Endometrial microvascular endothelial cells (primary cell): ENCODE data around the gene NLRP5. TPM values are rescaled to one million over a fixed set of nuclear protein-coding genes. Genes with fewer than 3 reads are reported as not detected.
"Not testable (repeated sequence)": the region's sequence is repeated elsewhere in the genome, so short reads cannot be mapped to it uniquely, and the experiment has no call there.

Source experiments
- in situ Hi-C: cut with HindIII; loops from 2 replicates; pipeline ENCODE4 v1.10.0; 2017; ENCODE audit warnings: low sequenced_read_pairs, low pct_unique_long_range_greater_than_20kb; ENCODE audit errors: inconsistent ontology term
- total RNA-seq: library from RNA; depleted of rRNA; stranded (reverse); fragments of >200 nt; gene quantifications from one replicate; pipeline ENCODE4 v1.2.3, GENCODE V29; 2015; ENCODE audit errors: inconsistent ontology term

Gene NLRP5
- not detected for total RNA-seq

DNA sequence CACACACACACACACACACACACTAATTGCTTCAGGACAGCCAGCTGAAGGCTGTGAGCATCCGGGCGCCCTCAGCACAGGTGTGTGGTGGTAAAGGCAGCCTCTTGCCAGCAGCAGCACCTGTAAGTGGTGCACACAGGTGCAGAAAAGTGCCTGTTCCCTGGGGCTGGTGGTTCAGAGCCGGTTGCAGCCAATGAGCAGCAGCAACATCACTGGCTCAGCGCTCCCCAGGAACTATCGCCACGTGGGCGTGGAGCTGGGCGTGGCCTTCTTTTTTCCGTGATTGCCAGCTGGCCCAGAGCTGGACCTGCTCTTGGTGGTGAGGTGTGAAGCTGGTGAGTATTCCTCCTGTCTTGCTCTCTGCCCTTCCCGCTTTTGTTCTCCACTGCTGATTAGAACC lies at the start of gene NLRP5:
Gene NLRP5 (plus strand): TSS at position 289 of the 400 bp plus-strand sequence.
- in situ Hi-C loops = no loop called here

DNA sequence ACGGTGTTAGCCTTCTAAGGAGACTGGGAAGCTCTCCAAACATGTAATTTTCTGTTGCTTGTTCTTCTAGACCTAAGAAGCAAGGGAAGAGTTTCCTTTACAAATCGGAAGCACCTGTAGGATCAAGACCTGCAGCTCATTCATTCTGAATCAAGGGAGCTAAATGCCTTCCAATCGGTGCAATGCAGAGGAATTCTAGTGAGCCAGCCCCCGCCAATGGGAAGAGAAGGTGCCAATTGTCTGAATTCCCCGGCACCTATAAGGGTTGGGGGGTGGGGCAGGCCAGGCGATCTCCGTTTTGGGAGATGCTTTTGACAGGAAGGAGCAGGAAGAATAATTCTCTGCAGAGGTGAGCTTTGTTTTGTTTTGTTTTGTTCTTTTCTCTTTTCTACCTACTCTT lies 47.4 kb upstream of the NLRP5 start:
- in situ Hi-C loops = no loop called here

DNA sequence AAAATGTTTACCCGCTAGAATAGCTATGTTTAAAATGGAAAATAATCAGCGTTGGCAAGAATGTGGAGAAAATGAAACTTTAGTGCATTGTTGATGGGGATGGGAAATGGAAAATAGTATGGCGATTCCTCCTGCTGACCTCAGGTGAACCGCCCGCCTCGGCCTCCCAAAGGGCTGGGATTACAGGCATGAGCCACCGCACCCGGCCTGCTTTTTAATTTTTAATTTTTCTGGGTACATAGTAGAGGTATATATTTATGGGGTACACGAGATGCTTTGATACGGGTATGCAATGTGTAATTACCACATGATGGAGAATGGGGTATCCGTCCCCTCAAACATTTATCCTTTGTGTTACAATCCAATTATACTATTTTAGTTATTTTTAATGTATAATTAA lies 46.3 kb upstream of the NLRP5 start:
- in situ Hi-C loops = no loop called here

DNA sequence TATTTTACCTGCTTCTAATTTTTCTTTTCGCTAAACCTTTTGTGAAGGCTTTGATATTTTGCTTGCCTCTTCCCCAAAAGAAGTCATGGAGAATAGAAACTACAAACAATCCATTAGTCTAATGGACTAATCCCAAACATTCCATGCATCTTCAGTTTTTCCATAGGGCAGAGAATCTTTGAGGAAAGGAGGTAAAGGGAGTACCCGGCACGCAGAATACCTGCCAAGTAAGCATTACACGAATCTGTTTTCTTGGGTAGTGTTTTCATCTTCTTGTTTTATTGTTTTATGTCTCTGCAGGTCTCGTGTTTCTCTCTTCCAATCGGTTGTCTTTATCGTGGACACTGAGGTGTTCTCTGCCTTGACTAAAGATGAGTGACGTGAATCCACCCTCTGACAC lies 39.0 kb upstream of the NLRP5 start, which contains the start of gene NLRP8:
Gene NLRP8 (plus strand): TSS at position 301 of the 400 bp plus-strand sequence.
- in situ Hi-C loops = no loop called here

DNA sequence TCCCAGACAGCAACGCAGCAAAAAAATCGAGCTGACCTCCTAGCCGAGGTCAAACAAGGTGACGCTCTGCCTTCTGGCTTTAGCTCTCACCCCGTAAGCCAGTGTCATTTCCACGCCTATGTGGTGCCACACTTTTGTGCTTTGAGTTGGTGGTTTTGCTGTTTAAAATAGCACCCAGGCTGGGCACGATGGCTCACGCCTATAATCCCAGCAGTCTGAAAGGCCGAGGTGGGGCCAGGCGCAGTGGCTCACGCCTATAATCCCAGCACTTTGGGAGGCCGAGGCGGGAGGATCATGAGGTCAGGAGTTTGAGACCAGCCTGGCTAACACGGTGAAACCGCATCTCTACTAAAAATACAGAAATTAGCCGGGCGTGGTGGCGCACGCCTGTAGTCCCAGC lies 36.0 kb upstream of the NLRP5 start:
- in situ Hi-C loops = not testable (repeated sequence)

DNA sequence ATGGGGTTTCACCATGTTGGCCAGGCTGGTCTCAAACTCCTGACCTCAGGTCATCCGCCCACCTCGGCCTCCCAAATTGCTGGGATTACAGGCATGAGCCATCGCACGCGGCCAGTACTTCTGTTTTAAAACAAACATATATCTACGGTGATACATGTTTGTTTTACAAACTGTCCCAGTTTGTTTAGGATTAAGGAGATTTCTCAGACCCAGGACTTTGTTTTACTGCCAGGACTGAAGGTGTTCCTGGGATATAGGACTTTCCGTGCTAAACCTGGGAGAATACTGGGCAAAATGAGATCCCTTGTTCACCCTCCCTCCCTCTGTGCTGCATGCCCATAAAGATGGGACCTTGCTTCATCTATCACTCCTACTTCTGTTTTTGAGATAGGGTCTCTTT lies 30.1 kb upstream of the NLRP5 start:
- in situ Hi-C loops = no loop called here

DNA sequence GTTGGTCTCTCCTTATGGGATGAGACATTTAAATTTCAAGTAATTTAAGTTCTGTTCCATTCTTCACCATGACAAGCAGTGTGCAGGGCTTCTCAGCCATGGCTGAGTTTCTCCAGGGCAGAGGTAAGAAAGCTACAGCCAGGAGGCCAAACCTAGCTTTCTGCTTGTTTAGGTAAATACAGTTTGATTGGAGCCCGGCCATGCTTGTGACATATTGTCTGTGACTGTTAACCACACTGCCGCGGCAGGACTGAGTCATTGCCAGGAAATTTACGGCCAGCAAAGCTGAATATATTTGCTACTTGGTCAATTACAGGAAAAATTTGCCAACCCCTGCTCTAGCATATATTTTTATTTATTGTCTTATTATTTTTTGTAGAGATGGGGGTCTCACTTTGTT lies 28.2 kb upstream of the NLRP5 start:
- in situ Hi-C loops = no loop called here

DNA sequence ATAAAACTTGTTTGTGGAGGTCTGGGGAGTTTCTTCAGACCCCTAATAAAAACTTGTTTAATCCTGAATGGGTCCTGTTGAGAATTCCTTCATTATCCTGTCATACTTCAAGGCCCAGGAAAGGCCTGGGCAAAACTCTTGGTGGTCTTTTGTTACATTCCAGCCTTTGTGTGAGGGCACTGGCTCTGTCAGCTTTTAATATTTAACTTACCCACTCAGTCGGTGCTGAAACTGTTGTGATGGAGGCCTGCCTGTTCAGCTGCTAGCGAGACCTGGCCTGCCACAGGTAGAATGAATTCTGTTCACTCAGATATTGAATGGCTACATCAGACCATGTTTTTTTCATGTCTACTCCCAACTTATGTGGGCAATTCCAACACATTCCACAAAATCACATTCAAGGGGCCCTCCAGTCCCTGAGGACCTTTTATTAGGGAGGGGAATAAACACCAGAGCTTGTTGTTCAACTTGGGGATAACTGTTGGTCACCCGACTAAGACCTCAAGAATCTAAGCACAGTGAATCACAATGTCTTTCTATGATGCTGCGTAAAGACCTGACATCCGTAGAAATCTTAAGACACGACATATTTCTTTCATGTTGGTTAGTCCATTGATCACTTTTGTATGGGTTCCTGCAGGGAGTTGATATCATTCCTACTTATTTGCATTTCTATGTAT lies 26.4 kb upstream of the NLRP5 start:
- in situ Hi-C loops = no loop called here

DNA sequence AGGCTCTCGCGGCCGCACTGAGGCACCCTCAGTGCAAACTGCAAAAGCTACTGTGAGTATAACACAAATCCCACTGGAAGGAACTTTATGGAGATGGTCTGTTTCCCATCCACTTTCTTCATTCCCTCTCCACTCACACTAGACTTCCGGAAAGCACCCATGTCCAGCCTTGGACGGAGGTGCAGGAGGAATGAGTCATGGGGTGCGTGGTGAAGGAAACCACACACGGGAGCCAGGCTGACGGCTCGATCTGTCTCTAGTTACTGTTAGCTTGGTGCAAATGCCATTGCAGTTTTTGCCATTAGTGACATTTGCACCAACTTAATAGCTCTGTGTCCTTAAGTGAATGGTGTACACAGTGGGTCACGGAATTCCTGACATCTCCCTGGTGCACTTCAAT lies 24.4 kb upstream of the NLRP5 start:
- in situ Hi-C loops = no loop called here

DNA sequence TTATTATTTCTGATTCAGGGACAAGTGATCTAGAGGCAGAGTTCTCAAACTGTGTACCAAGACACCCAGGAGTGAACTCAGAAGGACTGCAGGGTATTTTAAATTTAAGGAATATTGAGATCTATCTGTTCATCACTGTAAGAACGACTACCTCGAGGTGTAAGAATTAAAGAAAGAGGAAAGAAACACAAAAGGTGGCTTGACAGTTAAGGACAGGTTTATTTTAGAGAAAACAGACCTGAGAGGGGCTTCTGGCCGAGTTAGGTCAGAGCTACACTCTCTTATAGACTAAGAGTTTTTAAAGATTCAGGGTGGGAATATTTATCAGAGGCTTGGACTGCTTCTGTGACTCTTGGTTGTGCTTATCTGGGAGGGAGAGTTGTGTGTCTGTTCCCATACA lies 12.6 kb upstream of the NLRP5 start:
- in situ Hi-C loops = no loop called here

DNA sequence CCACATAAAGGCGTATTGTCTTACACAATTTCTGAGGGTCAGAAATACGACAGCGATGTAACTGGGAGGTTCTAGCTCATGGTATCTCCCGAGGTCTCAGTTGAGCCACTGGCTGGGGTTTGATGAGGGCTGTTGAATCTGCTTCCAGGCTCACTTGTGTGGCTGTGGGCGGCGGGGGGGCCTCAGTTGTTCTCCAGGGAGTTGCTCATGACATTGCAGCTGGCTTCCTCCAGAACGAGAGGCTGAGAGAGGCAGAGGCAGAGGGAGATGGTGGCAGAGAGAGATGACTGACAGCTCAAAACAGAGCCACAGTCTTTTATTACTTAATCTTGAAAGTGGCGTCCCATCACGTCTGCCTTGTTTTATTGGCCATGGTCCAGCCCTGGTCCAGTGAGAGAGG lies 6.2 kb upstream of the NLRP5 start:
- in situ Hi-C loops = no loop called here

DNA sequence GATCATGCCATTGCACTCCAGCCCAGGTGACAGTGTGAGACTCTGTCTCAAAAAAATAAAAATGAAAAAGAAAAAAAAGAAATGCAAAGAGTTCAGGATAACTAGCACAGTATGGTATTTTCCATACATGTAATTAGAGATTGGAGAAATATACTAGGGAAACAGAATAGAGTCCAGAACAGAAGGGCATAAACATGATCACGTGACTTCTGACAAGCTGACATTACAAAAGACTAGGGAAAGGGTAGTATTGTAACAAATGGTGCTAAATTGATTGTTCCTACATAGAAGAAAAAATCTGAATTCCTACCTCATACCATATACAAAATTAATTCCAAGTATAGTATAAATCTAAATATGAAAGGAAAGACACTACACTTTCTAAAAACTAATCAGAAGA lies 1.3 kb upstream of the NLRP5 start:
- in situ Hi-C loops = no loop called here

DNA sequence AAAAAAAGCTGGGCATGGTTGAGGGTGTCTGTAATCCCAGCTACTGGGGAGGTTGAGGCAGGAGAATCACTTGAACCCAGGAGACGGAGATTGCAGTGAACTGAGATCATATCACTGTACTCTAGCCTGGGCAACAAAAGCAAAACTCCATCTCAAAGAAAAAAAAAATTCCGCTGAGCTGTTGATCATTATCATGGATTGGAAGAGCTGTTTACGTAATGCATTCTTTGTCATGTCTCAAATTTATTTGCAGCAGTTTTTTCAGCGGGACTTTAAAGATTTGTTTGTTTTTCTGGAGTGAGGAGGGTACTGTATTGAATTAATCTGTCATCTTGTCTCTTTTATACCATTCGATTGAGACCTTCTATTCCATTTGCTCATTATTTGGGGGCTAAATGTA lies 4.3 kb downstream of the NLRP5 start:
- in situ Hi-C loops = no loop called here

DNA sequence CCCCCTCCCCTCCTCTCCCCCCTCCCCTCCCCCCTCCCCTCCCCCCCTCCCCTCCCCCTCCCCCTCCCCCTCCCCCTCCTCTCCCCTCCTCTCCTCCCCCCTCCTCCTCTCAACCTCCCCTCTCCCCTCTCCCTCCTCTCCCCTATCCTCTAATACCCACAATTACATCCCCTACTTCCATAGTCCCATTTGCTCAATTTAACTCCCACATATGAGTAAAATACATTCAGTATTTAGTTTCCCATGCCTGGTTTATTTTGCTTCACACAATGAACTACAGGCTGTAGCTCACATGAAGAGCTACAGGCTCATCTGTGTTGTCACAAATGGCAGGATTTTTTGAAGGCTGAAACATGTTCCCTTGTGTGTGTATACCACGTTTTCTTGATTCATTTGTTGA lies 6.9 kb downstream of the NLRP5 start:
- in situ Hi-C loops = no loop called here

DNA sequence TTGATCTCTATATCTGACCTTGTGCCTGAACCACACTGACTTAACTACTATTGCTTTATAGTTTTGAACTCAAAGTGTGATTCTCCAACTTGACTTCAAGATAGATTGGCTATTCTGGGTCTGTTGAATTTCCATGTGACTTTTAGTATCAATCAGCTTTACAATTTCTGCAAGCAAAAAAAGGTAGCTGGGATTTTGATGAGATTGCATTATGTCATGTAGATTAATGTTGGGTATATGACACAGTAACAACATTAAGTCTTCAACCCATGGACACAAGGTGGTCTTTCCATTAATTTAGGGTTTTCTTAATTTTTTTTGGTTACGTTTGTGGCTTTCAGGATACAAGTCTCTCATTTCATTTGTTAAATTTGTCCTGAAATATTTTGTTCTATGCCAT lies 28.2 kb downstream of the NLRP5 start:
- in situ Hi-C loops = no loop called here

DNA sequence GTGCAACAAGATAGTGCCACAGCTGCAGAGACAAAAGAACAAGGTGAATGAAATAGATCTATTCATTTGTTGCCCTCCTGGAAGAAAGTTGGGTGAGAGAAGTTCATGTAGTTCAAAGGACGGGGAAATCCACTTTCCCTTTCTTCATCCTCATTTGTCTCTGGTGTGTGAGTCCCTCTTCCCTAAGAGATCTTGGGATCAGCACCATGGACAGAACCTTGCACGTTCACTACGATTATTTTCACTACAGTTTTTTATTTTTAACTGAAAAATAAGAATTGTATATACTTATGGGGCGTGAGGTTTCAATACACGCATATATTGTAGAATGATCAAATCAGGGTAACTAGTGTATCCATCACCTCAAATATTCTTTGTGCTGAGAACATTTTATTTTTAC lies 29.2 kb downstream of the NLRP5 start:
- in situ Hi-C loops = no loop called here

DNA sequence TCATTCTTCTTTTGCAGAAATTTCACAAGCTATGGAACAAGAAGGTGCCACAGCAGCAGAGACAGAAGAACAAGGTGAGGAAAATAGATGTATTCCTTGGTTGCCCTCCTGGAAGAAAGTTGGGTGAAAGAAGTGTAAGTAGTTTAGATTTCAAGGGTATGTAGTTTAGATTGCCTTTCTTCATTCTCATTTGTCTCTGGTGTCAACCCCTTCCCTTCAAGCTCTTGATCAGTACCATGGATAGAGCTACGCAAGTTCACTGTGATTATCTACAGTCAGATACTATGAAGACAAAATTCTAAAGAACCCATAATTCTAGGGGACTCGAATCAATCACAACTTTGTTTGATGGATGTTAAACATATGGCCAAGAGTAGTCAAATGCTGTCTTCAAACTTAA lies 32.8 kb downstream of the NLRP5 start:
- in situ Hi-C loops = not testable (repeated sequence)

DNA sequence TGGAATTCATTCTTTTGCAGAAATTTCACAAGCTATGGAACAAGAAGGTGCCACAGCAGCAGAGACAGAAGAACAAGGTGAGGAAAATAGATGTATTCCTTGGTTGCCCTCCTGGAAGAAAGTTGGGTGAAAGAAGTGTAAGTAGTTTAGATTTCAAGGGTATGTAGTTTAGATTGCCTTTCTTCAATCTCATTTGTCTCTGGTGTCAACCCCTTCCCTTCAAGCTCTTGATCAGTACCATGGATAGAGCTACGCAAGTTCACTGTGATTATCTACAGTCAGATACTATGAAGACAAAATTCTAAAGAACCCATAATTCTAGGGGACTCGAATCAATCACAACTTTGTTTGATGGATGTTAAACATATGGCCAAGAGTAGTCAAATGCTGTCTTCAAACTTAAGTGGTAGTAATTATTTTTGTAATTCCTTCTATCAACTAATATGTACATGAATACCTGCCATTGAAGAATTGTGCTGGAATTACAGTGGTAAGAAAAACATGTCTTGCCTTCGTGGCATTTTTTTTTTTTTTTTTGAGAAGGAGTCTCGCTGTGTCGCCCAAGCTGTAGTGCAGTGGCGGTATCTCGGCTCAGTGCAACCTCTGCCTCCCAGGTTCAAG lies 33.9 kb downstream of the NLRP5 start:
- in situ Hi-C loops = not testable (repeated sequence)

DNA sequence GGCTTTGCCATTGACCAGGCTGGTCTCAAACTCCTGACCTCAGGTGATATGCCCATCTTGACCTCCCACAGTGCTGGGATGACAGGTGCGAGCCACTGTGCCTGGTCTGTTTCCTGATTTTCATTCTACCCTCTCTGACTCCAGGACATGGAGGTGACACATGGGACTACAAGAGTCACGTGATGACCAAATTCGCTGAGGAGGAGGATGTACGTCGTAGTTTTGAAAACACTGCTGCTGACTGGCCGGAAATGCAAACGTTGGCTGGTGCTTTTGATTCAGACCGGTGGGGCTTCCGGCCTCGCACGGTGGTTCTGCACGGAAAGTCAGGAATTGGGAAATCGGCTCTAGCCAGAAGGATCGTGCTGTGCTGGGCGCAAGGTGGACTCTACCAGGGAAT lies 40.2 kb downstream of the NLRP5 start:
- in situ Hi-C loops = no loop called here

DNA sequence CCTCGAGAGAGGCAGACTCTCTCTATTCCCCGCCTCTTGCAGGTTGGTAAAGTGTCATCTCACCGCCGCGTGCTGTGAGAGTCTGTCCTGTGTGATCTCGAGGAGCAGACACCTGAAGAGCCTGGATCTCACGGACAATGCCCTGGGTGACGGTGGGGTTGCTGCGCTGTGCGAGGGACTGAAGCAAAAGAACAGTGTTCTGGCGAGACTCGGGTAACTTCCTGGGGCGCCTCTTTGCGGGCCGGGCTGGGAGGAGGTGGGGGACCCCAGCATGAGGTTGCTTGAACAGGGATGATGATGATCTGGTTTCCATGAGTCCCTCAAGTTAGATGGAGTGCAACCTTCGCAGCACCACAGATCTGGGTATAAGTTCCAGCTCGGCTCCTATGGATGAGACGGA lies 67.0 kb downstream of the NLRP5 start:
- in situ Hi-C loops = no loop called here
